Peyer's patch (tissue), 4 donors: ENCODE results near the gene ZWINT. TPM values are rescaled to one million over a fixed set of nuclear protein-coding genes. Genes with fewer than 3 reads are reported as not detected.

Experiments used
- DNase-seq, 3 donors: peaks; one replicate each; pipeline ENCODE4 v3.0.0-alpha.2; 2017 to 2019
- H3K27ac ChIP-seq, 4 donors: fragments of 200-600 bp; sonication (generic); one replicate each; pipeline ENCODE4 v1.5.1; 2016 to 2019
- H3K27me3 ChIP-seq, 2 donors: fragments of 200-600 bp; sonication (generic); one replicate each; pipeline ENCODE4 v1.5.1; 2019
- H3K36me3 ChIP-seq, 3 donors: fragments of 200-600 bp; sonication (generic); one replicate each; pipeline ENCODE4 v1.5.1; 2016 to 2019
- H3K4me1 ChIP-seq, 4 donors: fragments of 200-600 bp; sonication (generic); one replicate each; pipeline ENCODE4 v1.5.1; 2016 to 2019
- H3K4me3 ChIP-seq, 4 donors: fragments of 200-600 bp; sonication (generic); 1 replicate in 3 of 4; 2 replicates in 1 of 4; pipeline ENCODE4 v1.5.1; 2016 to 2019; ENCODE audit warnings: mild to moderate bottlenecking in 1 of 4
- H3K9me3 ChIP-seq, 4 donors: fragments of 200-600 bp; sonication (generic); one replicate each; pipeline ENCODE4 v1.5.1; 2016 to 2019; ENCODE audit warnings: mild to moderate bottlenecking in 1 of 4
- CTCF ChIP-seq, 6 experiments: fragments of 450-650 bp in 4 of 6; fragments of 200-600 bp in 2 of 6; sonication (generic) in 1 of 6; IDR thresholded peaks; one replicate each; pipeline ENCODE4 v1.5.1; 2017 to 2019; ENCODE audit warnings: antibody characterized with exemption in 6 of 6, mild to moderate bottlenecking in 3 of 6, moderate library complexity in 1 of 6
- POLR2A ChIP-seq, 2 donors: fragments of 450-650 bp; IDR thresholded peaks; one replicate each; pipeline ENCODE4 v1.5.1; 2017; ENCODE audit warnings: antibody characterized with exemption in 2 of 2, mild to moderate bottlenecking in 2 of 2, moderate library complexity in 2 of 2
- total RNA-seq, 4 donors: library from RNA; depleted of rRNA; stranded (reverse); fragments of >200 nt; gene quantifications; one replicate each; pipeline ENCODE4 v1.1.0, GENCODE V29; 2016

The ZWINT gene
- total RNA-seq, 4 donors from 2014 or later = 6.2 to 46.2 (median 15.4) TPM

- H3K4me1 ChIP-seq = peaks cover 0 to 15% (median 0%) of the 10 kb centered on the region in 4 donors
- no peak overlapping the region for H3K4me3 ChIP-seq
- no peaks in the 10 kb centered on the region for H3K36me3 ChIP-seq
- H3K9me3 ChIP-seq = no peaks in the 10 kb centered on the region
- no peaks in the 10 kb centered on the region for H3K27me3 ChIP-seq
- H3K27ac ChIP-seq = no peak overlapping the region
- TF ChIP-seq CTCF (IDR thresholded peaks at IDR 0.05) (no peak), POLR2A (IDR thresholded peaks at IDR 0.05) (no peak)
- DNase-seq = no peak
These were observed 4.0 kb downstream of the ZWINT start for GRCh38 chr10:56357018-56357417.

- Histone ChIP-seq H3K27ac (no peak overlapping the region), H3K36me3 (no peaks in the 10 kb centered on the region), H3K4me1 (no peaks in the 10 kb centered on the region), H3K4me3 (no peak overlapping the region), H3K9me3 (no peaks in the 10 kb centered on the region), H3K27me3 (no peaks in the 10 kb centered on the region)
- TF ChIP-seq CTCF (IDR thresholded peaks at IDR 0.05) = no peak
- no peak for DNase-seq
These were observed 9.0 kb downstream of the ZWINT start for GRCh38 chr10:56351909-56352630.

- no peak for DNase-seq
- Histone ChIP-seq H3K4me1 (no peaks in the 10 kb centered on the region), H3K4me3 (no peak overlapping the region), H3K9me3 (no peaks in the 10 kb centered on the region), H3K27me3 (no peaks in the 10 kb centered on the region), H3K27ac (no peak overlapping the region), H3K36me3 (no peaks in the 10 kb centered on the region)
- TF ChIP-seq CTCF (IDR thresholded peaks at IDR 0.05) (no peak), POLR2A (IDR thresholded peaks at IDR 0.05) (no peak)
These were observed 11.4 kb downstream of the ZWINT start for GRCh38 chr10:56349611-56350010.

- no peak for TF ChIP-seq POLR2A (IDR thresholded peaks at IDR 0.05)
- TF ChIP-seq CTCF (IDR thresholded peaks at IDR 0.05) = no peak
These were observed 13.0 kb downstream of the ZWINT start for GRCh38 chr10:56348101-56348500.

GRCh38 chr10:56346845-56347415 is 14.1 kb downstream of the ZWINT start:
- TF ChIP-seq CTCF (IDR thresholded peaks at IDR 0.05) (no peak), POLR2A (IDR thresholded peaks at IDR 0.05) (no peak)
- H3K4me1 ChIP-seq = no peaks in the 10 kb centered on the region
- H3K27ac ChIP-seq = no peak overlapping the region
- DNase-seq = no peak
- H3K4me3 ChIP-seq = no peak overlapping the region
- no peaks in the 10 kb centered on the region for H3K9me3 ChIP-seq
- H3K36me3 ChIP-seq = no peaks in the 10 kb centered on the region
- no peaks in the 10 kb centered on the region for H3K27me3 ChIP-seq

More at GRCh38 chr10:56348101-56348500, 13.0 kb downstream of the ZWINT start:
- Histone ChIP-seq H3K4me3 (no peak overlapping the region), H3K4me1 (no peaks in the 10 kb centered on the region), H3K27me3 (no peaks in the 10 kb centered on the region), H3K27ac (no peak overlapping the region), H3K36me3 (no peaks in the 10 kb centered on the region), H3K9me3 (no peaks in the 10 kb centered on the region)
- no peak for DNase-seq
